ENCODE data around the gene ZNF324.

GRCh38 chr19:58460039-58460438, 6.8 kb upstream of the ZNF324 start:
- TF ChIP-seq POLR2A (IDR thresholded peaks at IDR 0.05) (no peak), CTCF (IDR thresholded peaks at IDR 0.05) (no peak), EP300 (IDR thresholded peaks at IDR 0.05) (no peak), POLR2AphosphoS5 (IDR thresholded peaks at IDR 0.05) (no peak)

All from gastroesophageal sphincter (tissue), 3 donors.